HepG2 (cell line): ENCODE data around the gene ERMAP. TPM values are rescaled to one million over a fixed set of nuclear protein-coding genes. Genes with fewer than 3 reads are reported as not detected.

Source experiments
- ATAC-seq: fragments of 200-7000 bp; cut with Tn5 transposase; 3 replicates; pipeline ENCODE4 v1.9.1; 2020; ENCODE audit warnings: mild to moderate bottlenecking, moderate library complexity
- BruUV-seq: library from RNA; stranded (reverse); fragments of 400-500 nt; replicated peaks from 2 replicates; lab custom pipeline; 2021; lab: Mats Ljungman, UMichigan
- CTCF ChIA-PET: fragments of 300-600 bp; formaldehyde crosslinking; extraction: SDS; loops from one replicate; lab custom pipeline; 2021; ENCODE audit warnings: low total read pairs, inconsistent platforms, low intra/inter-chr PET ratio; lab: Yijun Ruan, JAX
- POLR2A ChIA-PET: fragments of 350-600 bp; sonication (Branson Sonifier 250); formaldehyde crosslinking; loops from one replicate; lab custom pipeline; 2020; ENCODE audit warnings: antibody characterized with exemption, inconsistent platforms; lab: Yijun Ruan, JAX
- DNase-seq: peaks from one replicate; pipeline ENCODE4 v3.0.0-alpha.2; 2015; ENCODE audit warnings: low spot score
- FAIRE-seq: peaks from 3 replicates; lab custom pipeline; 2011; peaks lifted over from hg19 to GRCh38; lab: Jason Lieb, UNC
- H2AFZ ChIP-seq: one replicate; pipeline ENCODE4 v1.6.1; 2011; ENCODE audit warnings: low read length, inconsistent platforms
- H3K27ac ChIP-seq: fragments of 300-600 bp; 3 replicates; pipeline ENCODE4 v1.8.0; 2011; ENCODE audit warnings: mixed run types, mild to moderate bottlenecking, mixed read lengths, low read length, inconsistent platforms; ENCODE audit not compliant: insufficient read depth; ENCODE audit errors: extremely low read length
- H3K27me3 ChIP-seq, 2 experiments: fragments of 200-600 bp in 1 of 2; 2 replicates in 1 of 2; 3 replicates in 1 of 2; pipeline versions ENCODE4 v1.6.0 to v1.8.0; 2011; ENCODE audit warnings: low read length in 2 of 2, mild to moderate bottlenecking in 2 of 2, moderate library complexity in 2 of 2, inconsistent platforms in 1 of 2; ENCODE audit not compliant: insufficient read depth in 2 of 2, control insufficient read depth in 1 of 2
- H3K36me3 ChIP-seq, 2 experiments: fragments of 200-600 bp in 1 of 2; replicated peaks in 1 of 2; 2 replicates in 1 of 2; 3 replicates in 1 of 2; pipeline versions ENCODE4 v1.5.1 to v1.8.0; 2011; ENCODE audit warnings: low read length in 2 of 2, inconsistent platforms in 1 of 2; ENCODE audit not compliant: insufficient read depth in 2 of 2, control insufficient read depth in 1 of 2
- H3K4me1 ChIP-seq: 2 replicates; pipeline ENCODE4 v1.5.1; 2012; ENCODE audit warnings: low read length, inconsistent platforms; ENCODE audit not compliant: insufficient read depth
- H3K4me2 ChIP-seq: 2 replicates; pipeline ENCODE4 v1.6.0; 2011; ENCODE audit warnings: low read depth, low read length, inconsistent platforms
- H3K4me3 ChIP-seq, 3 experiments: fragments of 200-600 bp in 1 of 3; sonication (generic), shearing (Covaris generic) in 1 of 3; replicated peaks in 1 of 3; 2 replicates each; pipeline ENCODE4 v1.5.1; 2011 to 2016; ENCODE audit warnings: low read length in 3 of 3, inconsistent platforms in 2 of 3, low read depth in 2 of 3, mild to moderate bottlenecking in 2 of 3, control low read depth in 1 of 3, mixed read lengths in 1 of 3; ENCODE audit not compliant: insufficient read depth in 1 of 3
- H3K79me2 ChIP-seq: one replicate; pipeline ENCODE4 v1.6.1; 2011; ENCODE audit warnings: low read length, inconsistent platforms; ENCODE audit not compliant: insufficient read depth
- H3K9ac ChIP-seq: 2 replicates; pipeline ENCODE4 v1.6.0; 2011; ENCODE audit warnings: mild to moderate bottlenecking, low read depth, low read length, inconsistent platforms; ENCODE audit not compliant: insufficient read depth
- H3K9me3 ChIP-seq: 2 replicates; pipeline ENCODE4 v1.5.1; 2012; ENCODE audit warnings: mild to moderate bottlenecking, low read length
- H4K20me1 ChIP-seq: 2 replicates; pipeline ENCODE4 v1.6.0; 2011; ENCODE audit warnings: inconsistent platforms, mild to moderate bottlenecking, low read length, moderate library complexity; ENCODE audit not compliant: insufficient read depth
- TRIM24 ChIP-seq: sonication (generic); formaldehyde crosslinking; IDR thresholded peaks from 2 replicates; pipeline ENCODE4 v1.8.0; 2022; ENCODE audit warnings: mild to moderate bottlenecking, missing genetic modification reagents
- ZNF256 ChIP-seq: sonication (generic); formaldehyde crosslinking; conservative IDR thresholded peaks from 2 replicates; pipeline ENCODE4 v1.4.0; 2020; ENCODE audit warnings: missing genetic modification reagents
- ZNF260 ChIP-seq: sonication (generic); formaldehyde crosslinking; IDR thresholded peaks from 2 replicates; pipeline ENCODE4 v1.4.0; 2020; ENCODE audit warnings: missing genetic modification reagents, low read depth, mild to moderate bottlenecking, borderline replicate concordance
- ZNF816 ChIP-seq: sonication (generic); formaldehyde crosslinking; IDR thresholded peaks from 2 replicates; pipeline ENCODE4 v1.8.0; 2022; ENCODE audit warnings: missing genetic modification reagents, mild to moderate bottlenecking, borderline replicate concordance
- WGBS: methylation state at CpG from one replicate; pipeline ENCODE4 v1.1.6; 2017; ENCODE audit warnings: low lambda C conversion rate; 5-methylcytosine and 5-hydroxymethylcytosine counted together
- in situ Hi-C: cut with HindIII; loops from 2 replicates; pipeline ENCODE4 v1.10.0; 2017; ENCODE audit warnings: low pct_unique_long_range_greater_than_20kb; ENCODE audit not compliant: extremely low pct_ligation_motif_present
- intact Hi-C: fragments of 100-400 bp; cut with micrococcal nuclease; formaldehyde crosslinking; loops from one replicate; pipeline ENCODE4 v1.10.0; 2022; ENCODE audit not compliant: unreplicated experiment
- polyA plus RNA-seq, 8 experiments: library from polyadenylated mRNA; depleted of rRNA in 3 of 8; stranded (reverse) in 7 of 8; unstranded in 1 of 8; fragments of >200 nt; fragmentation: Illumina TruSeq in 4 of 8; extraction: Trizol in 4 of 8; gene quantifications; 2 replicates each; pipeline versions ENCODE4 v1.2.1 to v1.2.3, GENCODE V29; 2011 to 2016; ENCODE audit warnings: low read depth in 4 of 8, missing spikeins in 1 of 8, mixed read lengths in 1 of 8; ENCODE audit not compliant: insufficient read depth in 1 of 8
- total RNA-seq, 5 experiments: library from RNA; depleted of rRNA; stranded (reverse); fragments of >200 nt; fragmentation: Illumina TruSeq; extraction: Trizol; gene quantifications; 2 replicates each; pipeline ENCODE4 v1.2.3, GENCODE V29; 2016; ENCODE audit warnings: low read depth in 1 of 5
- TF ChIP-seq, protein P1 (sequence below): sonication (generic); formaldehyde crosslinking; IDR thresholded peaks from 2 replicates; pipeline ENCODE4 v1.5.1; 2020; ENCODE audit warnings: mild to moderate bottlenecking, missing genetic modification reagents, moderate library complexity
- TF ChIP-seq, protein P2 (sequence below): sonication (generic); formaldehyde crosslinking; IDR thresholded peaks from one replicate; pipeline ENCODE4 v1.5.1; 2020; ENCODE audit warnings: mild to moderate bottlenecking, missing genetic modification reagents; ENCODE audit errors: not compliant biosample characterization

ERMAP gene
- total and polyA plus RNA-seq, 2 of the 13 experiments (the other 11 are each of a cell fraction or from before 2014, with no cell fraction given) = 2.2 to 4.4 TPM

DNA sequence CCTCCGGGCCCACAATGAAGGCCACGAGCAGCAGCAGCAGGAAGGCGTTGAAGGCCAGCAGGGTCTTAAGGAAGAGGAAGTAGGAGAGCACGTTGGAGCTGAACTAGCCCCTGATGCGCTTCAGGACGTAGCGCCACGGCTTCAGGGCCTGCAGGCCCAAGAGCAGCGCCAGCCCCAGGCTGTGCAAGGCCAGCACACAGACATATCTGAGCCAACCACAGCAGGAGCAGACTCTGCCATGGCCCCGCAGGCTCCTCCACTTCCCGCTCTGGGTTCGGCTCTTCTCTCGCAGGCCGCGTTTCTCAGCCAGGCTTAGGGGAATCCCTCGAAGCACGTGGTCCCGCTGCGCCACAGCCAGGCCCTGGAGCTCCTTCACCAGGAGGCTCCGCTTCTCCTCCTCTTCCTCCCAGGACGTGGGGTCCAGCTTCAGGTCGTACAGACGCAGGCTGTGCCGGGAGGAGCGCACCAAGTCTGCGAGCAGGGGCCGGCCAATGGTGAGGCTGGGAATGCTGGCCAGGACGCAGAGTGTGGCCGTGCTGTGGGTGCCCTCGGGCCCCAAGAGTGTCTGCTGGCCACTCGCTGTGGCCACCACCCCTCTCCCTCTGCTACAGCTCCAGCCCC lies 71.2 kb downstream of the ERMAP start:
- H3K36me3 ChIP-seq = no peaks in the 10 kb centered on the region
- no TSS peak for BruUV-seq
- H3K79me2 ChIP-seq = no peaks in the 10 kb centered on the region
- ChIA-PET POLR2A (no interaction called here), CTCF (no interaction called here)
- H3K9me3 ChIP-seq = no peaks in the 10 kb centered on the region
- no peak overlapping the region for H3K9ac ChIP-seq
- peaks cover 5 to 14% of the 10 kb centered on the region in 2 experiments; a peak in 4 of 5 replicates for H3K27me3 ChIP-seq
- 73% methylated on average over 31 of the region's 31 CpGs for WGBS
- in situ Hi-C loops = no loop called here
- ATAC-seq (peak; percentile 66), DNase-seq (no peak), FAIRE-seq (no peak)
- no peak overlapping the region for H3K27ac ChIP-seq
- H3K4me1 ChIP-seq = no peaks in the 10 kb centered on the region
- no peaks in the 10 kb centered on the region for H4K20me1 ChIP-seq
- intact Hi-C loops = no loop called here
- H3K4me2 ChIP-seq = no peak overlapping the region
- H3K4me3 ChIP-seq = no peak overlapping the region
- no peak overlapping the region for H2AFZ ChIP-seq
- TF ChIP-seq, protein P1, sequence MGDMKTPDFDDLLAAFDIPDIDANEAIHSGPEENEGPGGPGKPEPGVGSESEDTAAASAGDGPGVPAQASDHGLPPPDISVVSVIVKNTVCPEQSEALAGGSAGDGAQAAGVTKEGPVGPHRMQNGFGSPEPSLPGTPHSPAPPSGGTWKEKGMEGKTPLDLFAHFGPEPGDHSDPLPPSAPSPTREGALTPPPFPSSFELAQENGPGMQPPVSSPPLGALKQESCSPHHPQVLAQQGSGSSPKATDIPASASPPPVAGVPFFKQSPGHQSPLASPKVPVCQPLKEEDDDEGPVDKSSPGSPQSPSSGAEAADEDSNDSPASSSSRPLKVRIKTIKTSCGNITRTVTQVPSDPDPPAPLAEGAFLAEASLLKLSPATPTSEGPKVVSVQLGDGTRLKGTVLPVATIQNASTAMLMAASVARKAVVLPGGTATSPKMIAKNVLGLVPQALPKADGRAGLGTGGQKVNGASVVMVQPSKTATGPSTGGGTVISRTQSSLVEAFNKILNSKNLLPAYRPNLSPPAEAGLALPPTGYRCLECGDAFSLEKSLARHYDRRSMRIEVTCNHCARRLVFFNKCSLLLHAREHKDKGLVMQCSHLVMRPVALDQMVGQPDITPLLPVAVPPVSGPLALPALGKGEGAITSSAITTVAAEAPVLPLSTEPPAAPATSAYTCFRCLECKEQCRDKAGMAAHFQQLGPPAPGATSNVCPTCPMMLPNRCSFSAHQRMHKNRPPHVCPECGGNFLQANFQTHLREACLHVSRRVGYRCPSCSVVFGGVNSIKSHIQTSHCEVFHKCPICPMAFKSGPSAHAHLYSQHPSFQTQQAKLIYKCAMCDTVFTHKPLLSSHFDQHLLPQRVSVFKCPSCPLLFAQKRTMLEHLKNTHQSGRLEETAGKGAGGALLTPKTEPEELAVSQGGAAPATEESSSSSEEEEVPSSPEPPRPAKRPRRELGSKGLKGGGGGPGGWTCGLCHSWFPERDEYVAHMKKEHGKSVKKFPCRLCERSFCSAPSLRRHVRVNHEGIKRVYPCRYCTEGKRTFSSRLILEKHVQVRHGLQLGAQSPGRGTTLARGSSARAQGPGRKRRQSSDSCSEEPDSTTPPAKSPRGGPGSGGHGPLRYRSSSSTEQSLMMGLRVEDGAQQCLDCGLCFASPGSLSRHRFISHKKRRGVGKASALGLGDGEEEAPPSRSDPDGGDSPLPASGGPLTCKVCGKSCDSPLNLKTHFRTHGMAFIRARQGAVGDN (CRISPR knock-in tag) = 0 out of 2 replicates have a peak, but pooled peaks have one; percentile 15
- TF ChIP-seq ZNF816 (CRISPR knock-in tag) = no peak
- TF ChIP-seq, protein P2, sequence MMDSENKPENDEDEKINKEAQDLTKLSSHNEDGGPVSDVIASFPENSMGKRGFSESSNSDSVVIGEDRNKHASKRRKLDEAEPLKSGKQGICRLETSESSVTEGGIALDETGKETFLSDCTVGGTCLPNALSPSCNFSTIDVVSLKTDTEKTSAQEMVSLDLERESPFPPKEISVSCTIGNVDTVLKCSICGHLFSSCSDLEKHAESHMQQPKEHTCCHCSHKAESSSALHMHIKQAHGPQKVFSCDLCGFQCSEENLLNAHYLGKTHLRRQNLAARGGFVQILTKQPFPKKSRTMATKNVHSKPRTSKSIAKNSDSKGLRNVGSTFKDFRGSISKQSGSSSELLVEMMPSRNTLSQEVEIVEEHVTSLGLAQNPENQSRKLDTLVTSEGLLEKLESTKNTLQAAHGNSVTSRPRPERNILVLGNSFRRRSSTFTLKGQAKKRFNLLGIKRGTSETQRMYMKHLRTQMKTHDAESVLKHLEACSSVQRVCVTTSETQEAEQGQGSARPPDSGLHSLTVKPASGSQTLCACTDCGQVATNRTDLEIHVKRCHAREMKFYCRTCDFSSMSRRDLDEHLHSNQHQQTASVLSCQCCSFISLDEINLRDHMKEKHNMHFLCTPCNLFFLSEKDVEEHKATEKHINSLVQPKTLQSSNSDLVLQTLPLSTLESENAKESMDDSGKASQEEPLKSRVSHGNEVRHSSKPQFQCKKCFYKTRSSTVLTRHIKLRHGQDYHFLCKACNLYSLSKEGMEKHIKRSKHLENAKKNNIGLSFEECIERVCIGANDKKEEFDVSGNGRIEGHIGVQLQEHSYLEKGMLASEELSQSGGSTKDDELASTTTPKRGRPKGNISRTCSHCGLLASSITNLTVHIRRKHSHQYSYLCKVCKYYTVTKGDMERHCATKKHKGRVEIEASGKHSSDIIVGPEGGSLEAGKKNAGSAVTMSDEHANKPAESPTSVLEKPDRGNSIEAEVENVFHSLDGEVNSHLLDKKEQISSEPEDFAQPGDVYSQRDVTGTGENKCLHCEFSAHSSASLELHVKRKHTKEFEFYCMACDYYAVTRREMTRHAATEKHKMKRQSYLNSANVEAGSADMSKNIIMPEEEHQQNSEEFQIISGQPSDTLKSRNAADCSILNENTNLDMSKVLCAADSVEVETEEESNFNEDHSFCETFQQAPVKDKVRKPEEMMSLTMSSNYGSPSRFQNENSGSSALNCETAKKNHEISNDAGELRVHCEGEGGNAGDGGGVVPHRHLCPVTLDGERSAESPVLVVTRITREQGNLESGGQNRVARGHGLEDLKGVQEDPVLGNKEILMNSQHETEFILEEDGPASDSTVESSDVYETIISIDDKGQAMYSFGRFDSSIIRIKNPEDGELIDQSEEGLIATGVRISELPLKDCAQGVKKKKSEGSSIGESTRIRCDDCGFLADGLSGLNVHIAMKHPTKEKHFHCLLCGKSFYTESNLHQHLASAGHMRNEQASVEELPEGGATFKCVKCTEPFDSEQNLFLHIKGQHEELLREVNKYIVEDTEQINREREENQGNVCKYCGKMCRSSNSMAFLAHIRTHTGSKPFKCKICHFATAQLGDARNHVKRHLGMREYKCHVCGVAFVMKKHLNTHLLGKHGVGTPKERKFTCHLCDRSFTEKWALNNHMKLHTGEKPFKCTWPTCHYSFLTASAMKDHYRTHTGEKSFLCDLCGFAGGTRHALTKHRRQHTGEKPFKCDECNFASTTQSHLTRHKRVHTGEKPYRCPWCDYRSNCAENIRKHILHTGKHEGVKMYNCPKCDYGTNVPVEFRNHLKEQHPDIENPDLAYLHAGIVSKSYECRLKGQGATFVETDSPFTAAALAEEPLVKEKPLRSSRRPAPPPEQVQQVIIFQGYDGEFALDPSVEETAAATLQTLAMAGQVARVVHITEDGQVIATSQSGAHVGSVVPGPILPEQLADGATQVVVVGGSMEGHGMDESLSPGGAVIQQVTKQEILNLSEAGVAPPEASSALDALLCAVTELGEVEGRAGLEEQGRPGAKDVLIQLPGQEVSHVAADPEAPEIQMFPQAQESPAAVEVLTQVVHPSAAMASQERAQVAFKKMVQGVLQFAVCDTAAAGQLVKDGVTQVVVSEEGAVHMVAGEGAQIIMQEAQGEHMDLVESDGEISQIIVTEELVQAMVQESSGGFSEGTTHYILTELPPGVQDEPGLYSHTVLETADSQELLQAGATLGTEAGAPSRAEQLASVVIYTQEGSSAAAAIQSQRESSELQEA (CRISPR knock-in tag) = no peak
- TF ChIP-seq ZNF256 (CRISPR knock-in tag) = no peak
- TF ChIP-seq ZNF260 (CRISPR knock-in tag) = no peak
- TF ChIP-seq TRIM24 (CRISPR knock-in tag) = no peak
